ENCODE measurements around the gene SLC38A6. TPM values are rescaled to one million over a fixed set of nuclear protein-coding genes. Genes with fewer than 3 reads are reported as not detected.

SLC38A6 gene
- total RNA-seq, 2 donors from 2014 or later = 5.9 to 9.3 TPM

DNA sequence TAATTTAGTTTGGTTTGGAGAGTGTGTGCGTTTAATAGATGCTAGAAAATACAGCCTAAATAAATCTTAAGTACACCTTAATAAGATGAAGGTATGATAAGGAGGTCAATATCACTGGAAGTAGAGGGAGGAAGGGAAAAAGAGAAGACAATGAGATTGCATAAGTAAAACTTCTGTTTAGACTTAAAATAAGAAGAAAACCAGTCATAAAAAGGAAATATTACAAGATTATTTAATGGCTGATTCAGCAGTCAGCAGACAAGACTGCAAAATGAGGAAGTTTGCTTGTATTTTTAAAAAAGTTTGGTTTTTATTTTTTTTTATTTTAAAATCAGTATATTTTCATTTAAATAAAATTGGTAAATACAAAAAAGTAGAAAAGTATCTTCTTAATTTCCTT is 3.2 kb downstream of the SLC38A6 start:
- intact Hi-C loops (cut with DNase I) = no loop called here
- WGBS, 2 donors = 81 to 93% methylated on average over 1 of the region's 1 CpG
- no peak for DNase-seq
- no peaks in the 10 kb centered on the region for H3K9me3 ChIP-seq
- no peak overlapping the region for H3K4me3 ChIP-seq
- ATAC-seq = no peak
- H3K27ac ChIP-seq = peak overlapping the region in 1 of 4 donors; percentile 11
- TF ChIP-seq, protein P1, sequence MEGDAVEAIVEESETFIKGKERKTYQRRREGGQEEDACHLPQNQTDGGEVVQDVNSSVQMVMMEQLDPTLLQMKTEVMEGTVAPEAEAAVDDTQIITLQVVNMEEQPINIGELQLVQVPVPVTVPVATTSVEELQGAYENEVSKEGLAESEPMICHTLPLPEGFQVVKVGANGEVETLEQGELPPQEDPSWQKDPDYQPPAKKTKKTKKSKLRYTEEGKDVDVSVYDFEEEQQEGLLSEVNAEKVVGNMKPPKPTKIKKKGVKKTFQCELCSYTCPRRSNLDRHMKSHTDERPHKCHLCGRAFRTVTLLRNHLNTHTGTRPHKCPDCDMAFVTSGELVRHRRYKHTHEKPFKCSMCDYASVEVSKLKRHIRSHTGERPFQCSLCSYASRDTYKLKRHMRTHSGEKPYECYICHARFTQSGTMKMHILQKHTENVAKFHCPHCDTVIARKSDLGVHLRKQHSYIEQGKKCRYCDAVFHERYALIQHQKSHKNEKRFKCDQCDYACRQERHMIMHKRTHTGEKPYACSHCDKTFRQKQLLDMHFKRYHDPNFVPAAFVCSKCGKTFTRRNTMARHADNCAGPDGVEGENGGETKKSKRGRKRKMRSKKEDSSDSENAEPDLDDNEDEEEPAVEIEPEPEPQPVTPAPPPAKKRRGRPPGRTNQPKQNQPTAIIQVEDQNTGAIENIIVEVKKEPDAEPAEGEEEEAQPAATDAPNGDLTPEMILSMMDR (IDR thresholded peaks at IDR 0.05) = no peak
- no peak for TF ChIP-seq POLR2A (IDR thresholded peaks at IDR 0.05)
- peaks cover 0 to 2% of the 10 kb centered on the region in 2 donors for H3K36me3 ChIP-seq (replicated peaks in 1 of 2; ENCODE audit: insufficient read depth in 1 of 2, low read depth in 2 of 2)
- H3K27me3 ChIP-seq = no peaks in the 10 kb centered on the region
- H3K4me1 ChIP-seq = peaks cover 15% of the 10 kb centered on the region

DNA sequence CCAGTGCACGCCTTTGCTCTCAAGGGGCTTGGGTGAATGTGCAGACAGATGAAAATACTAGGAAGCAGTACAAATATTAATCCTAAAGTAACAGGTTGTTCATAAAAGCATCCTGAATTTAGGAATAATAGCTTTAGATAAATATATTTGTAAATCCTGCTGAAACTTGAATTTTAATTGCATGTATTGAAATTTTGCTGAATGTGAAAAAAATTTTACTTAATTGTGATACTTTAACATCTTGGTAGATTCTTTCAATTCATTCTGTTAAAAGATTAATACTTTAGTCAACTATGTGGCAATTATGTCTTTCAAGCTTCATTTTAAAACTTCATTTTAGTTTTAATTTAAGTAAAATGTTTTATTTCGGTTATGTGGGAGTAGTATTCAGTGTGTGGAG is 5.5 kb downstream of the SLC38A6 start:
- H3K36me3 ChIP-seq (replicated peaks in 1 of 2; ENCODE audit: insufficient read depth in 1 of 2, low read depth in 2 of 2) = peaks cover 0 to 2% of the 10 kb centered on the region in 2 donors
- H3K4me1 ChIP-seq = peaks cover 7% of the 10 kb centered on the region
- no peaks in the 10 kb centered on the region for H3K27me3 ChIP-seq
- H3K9me3 ChIP-seq = no peaks in the 10 kb centered on the region
- TF ChIP-seq, protein P1 (IDR thresholded peaks at IDR 0.05) = no peak
- no peak for TF ChIP-seq POLR2A (IDR thresholded peaks at IDR 0.05)
- ATAC-seq (no peak), DNase-seq (no peak)
- H3K4me3 ChIP-seq = no peak overlapping the region
- 91 to 95% methylated on average over 2 of the region's 2 CpGs for WGBS, 2 donors
- intact Hi-C loops (cut with DNase I) = no loop called here
- H3K27ac ChIP-seq = no peak overlapping the region

DNA sequence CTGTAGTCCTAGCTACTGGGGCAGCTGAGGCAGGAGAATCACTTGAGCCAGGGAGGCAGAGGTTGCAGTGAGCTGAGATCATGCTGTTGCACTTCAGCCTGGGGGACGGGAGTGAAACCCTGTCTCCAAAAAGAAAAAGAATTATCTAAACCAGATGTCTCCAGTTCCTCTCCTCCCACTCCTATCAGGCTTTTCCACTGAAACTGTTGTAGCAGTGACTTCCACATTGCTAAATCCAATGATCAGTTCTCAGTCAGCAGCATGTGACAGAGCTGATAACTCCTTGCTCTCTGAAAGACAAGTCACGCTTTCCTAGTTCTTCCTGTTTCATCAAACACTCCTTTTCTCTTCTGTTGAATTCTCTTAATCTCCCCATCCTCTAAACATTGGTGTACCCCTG is 8.6 kb downstream of the SLC38A6 start:
- TF ChIP-seq POLR2A (IDR thresholded peaks at IDR 0.05) = no peak
- TF ChIP-seq, protein P1 (IDR thresholded peaks at IDR 0.05) = no peak
- Histone ChIP-seq H3K4me1 (no peaks in the 10 kb centered on the region), H3K36me3 (replicated peaks in 1 of 2; ENCODE audit: insufficient read depth in 1 of 2, low read depth in 2 of 2) (peaks cover 0 to 2% of the 10 kb centered on the region in 2 donors), H3K4me3 (no peak overlapping the region), H3K9me3 (no peaks in the 10 kb centered on the region), H3K27ac (no peak overlapping the region), H3K27me3 (no peaks in the 10 kb centered on the region)
- intact Hi-C loops (cut with DNase I) = no loop called here
- ATAC-seq = no peak
- WGBS, 2 donors = 84 to 86% methylated on average over 2 of the region's 2 CpGs
- DNase-seq = peak in 1 of 4 donors; percentile 3

DNA sequence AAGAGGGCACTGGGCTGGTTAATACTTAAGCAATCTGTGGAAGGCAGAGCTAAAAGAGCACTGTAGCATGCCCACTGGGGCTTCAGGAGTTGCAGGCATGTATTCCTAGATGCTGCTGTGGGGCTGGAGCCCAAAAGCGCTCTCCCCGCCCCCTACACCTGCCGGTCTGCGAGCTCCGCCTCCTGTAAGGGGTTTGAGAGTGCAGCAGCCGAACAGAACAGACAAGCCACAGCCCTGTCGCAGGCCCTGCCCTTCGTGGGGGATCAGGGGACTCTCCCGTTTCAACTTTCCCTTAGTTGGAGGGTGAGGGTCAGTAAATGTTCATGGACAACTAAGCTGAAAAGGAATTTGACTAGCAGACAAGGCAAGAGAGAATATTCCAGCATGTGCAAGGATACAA is 17.6 kb downstream of the SLC38A6 start:
- no peak for TF ChIP-seq POLR2A (IDR thresholded peaks at IDR 0.05)
- TF ChIP-seq, protein P1 (IDR thresholded peaks at IDR 0.05) = no peak
- Histone ChIP-seq H3K27ac (no peak overlapping the region), H3K4me1 (no peaks in the 10 kb centered on the region), H3K36me3 (replicated peaks in 1 of 2; ENCODE audit: insufficient read depth in 1 of 2, low read depth in 2 of 2) (no peaks in the 10 kb centered on the region), H3K9me3 (no peaks in the 10 kb centered on the region), H3K4me3 (no peak overlapping the region), H3K27me3 (no peaks in the 10 kb centered on the region)
- no peak for ATAC-seq
- DNase-seq = no peak
- WGBS, 2 donors = 90 to 92% methylated on average over 9 of the region's 9 CpGs
- intact Hi-C loops (cut with DNase I) = no loop called here

DNA sequence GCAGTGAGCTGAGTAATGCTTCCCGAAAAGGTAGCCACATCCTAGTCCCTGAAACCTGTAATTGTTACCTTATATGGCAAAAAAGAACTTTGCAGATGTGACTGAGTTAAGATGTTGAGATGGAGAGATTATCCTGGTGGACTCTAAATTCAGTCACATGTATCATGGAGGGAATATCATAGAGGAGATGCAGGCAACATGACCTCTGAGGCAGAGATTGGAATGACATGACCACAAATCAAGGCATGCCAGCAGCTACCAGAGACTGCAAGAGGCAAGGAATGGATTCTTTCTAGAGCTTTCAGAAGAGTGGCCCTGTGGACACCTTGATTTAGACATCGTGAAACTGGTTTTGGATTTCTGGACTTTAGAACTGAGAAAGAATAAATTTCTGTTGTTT is 18.5 kb downstream of the SLC38A6 start:
- TF ChIP-seq POLR2A (IDR thresholded peaks at IDR 0.05) = no peak
- TF ChIP-seq, protein P1 (IDR thresholded peaks at IDR 0.05) = no peak
- no peaks in the 10 kb centered on the region for H3K4me1 ChIP-seq
- no peaks in the 10 kb centered on the region for H3K36me3 ChIP-seq (replicated peaks in 1 of 2; ENCODE audit: insufficient read depth in 1 of 2, low read depth in 2 of 2)
- H3K4me3 ChIP-seq = no peak overlapping the region
- intact Hi-C loops (cut with DNase I) = no loop called here
- DNase-seq = no peak
- H3K9me3 ChIP-seq = no peaks in the 10 kb centered on the region
- H3K27ac ChIP-seq = no peak overlapping the region
- no peak for ATAC-seq
- 98% methylated on average over 2 of the region's 2 CpGs for WGBS, 2 donors
- H3K27me3 ChIP-seq = no peaks in the 10 kb centered on the region

Data from body of pancreas (tissue), 4 donors.